Mammary epithelial cell (primary cell): ENCODE measurements around the gene UTS2B.

Experiments used
- EZH2 ChIP-seq: IDR thresholded peaks from 2 replicates; pipeline ENCODE4 v1.6.1; 2012; ENCODE audit warnings: low read length, inconsistent platforms, borderline replicate concordance
- TF ChIP-seq, protein P1 (sequence below), 2 donors: IDR thresholded peaks in 1 of 2; conservative IDR thresholded peaks in 1 of 2; 2 replicates each; pipeline ENCODE4 v1.5.1; 2011 to 2012; ENCODE audit warnings: inconsistent platforms in 2 of 2, low read length in 2 of 2, mild to moderate bottlenecking in 2 of 2, control low read depth in 1 of 2, low read depth in 1 of 2; ENCODE audit not compliant: insufficient read depth in 1 of 2; ENCODE audit errors: extremely low read depth in 1 of 2

DNA sequence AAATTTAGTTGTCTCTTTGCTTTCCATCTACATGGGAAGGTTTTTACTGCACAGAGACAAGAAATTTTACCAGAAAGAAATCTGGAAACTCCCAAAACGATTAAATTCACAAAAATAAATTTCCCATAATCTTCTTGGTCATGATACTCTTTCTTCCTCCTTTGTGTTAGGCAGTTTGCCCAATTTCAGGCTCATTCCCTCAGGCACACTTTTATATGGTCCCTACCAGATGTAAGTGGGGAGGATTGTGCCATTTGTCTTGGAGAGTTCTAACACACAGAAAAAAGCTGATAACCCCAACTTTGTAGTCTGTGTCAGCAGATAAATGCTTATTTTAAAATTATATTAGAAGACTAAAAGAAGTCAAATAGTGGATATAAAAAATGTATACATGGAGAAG lies 50.2 kb downstream of the UTS2B start:
- TF ChIP-seq, protein P1, sequence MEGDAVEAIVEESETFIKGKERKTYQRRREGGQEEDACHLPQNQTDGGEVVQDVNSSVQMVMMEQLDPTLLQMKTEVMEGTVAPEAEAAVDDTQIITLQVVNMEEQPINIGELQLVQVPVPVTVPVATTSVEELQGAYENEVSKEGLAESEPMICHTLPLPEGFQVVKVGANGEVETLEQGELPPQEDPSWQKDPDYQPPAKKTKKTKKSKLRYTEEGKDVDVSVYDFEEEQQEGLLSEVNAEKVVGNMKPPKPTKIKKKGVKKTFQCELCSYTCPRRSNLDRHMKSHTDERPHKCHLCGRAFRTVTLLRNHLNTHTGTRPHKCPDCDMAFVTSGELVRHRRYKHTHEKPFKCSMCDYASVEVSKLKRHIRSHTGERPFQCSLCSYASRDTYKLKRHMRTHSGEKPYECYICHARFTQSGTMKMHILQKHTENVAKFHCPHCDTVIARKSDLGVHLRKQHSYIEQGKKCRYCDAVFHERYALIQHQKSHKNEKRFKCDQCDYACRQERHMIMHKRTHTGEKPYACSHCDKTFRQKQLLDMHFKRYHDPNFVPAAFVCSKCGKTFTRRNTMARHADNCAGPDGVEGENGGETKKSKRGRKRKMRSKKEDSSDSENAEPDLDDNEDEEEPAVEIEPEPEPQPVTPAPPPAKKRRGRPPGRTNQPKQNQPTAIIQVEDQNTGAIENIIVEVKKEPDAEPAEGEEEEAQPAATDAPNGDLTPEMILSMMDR (conservative IDR thresholded peaks at IDR 0.05 in 1 of 2, IDR thresholded peaks at IDR 0.05 in 1 of 2; ENCODE audit: extremely low read depth in 1 of 2, insufficient read depth in 1 of 2, low read depth in 1 of 2, low read length in 2 of 2): no peak
- TF ChIP-seq EZH2: no peak
